Adrenal gland (tissue), 12 donors: ENCODE data around the gene TNFRSF6B. TPM values are rescaled to one million over a fixed set of nuclear protein-coding genes. Genes with fewer than 3 reads are reported as not detected.

Experiments
- DNase-seq, 7 donors: peaks; one replicate each; pipeline ENCODE4 v3.0.0-alpha.2; 2019 to 2020
- H3K27ac ChIP-seq, 5 donors: fragments of 200-600 bp; sonication (generic) in 4 of 5; 1 replicate in 3 of 5; 2 replicates in 2 of 5; pipeline versions ENCODE4 v1.5.1 to v1.8.0; 2016 to 2020; ENCODE audit warnings: mild to moderate bottlenecking in 1 of 5
- H3K27me3 ChIP-seq: fragments of 200-600 bp; 2 replicates; pipeline ENCODE4 v1.8.0; 2021
- H3K36me3 ChIP-seq, 2 donors: fragments of 200-600 bp; replicated peaks in 1 of 2; 1 replicate in 1 of 2; 2 replicates in 1 of 2; pipeline versions ENCODE4 v1.5.1 to v1.8.0; 2018 to 2022
- H3K4me1 ChIP-seq, 2 donors: fragments of 200-600 bp; replicated peaks in 1 of 2; 1 replicate in 1 of 2; 2 replicates in 1 of 2; pipeline versions ENCODE4 v1.5.1 to v1.8.0; 2018 to 2021
- H3K4me3 ChIP-seq, 4 donors: fragments of 200-600 bp; sonication (generic) in 3 of 4; one replicate each; pipeline ENCODE4 v1.5.1; 2016 to 2018
- H3K9me3 ChIP-seq, 3 donors: fragments of 200-600 bp; sonication (generic) in 1 of 3; replicated peaks in 1 of 3; 1 replicate in 2 of 3; 2 replicates in 1 of 3; pipeline versions ENCODE4 v1.5.1 to v1.8.0; 2016 to 2021
- POLR2A ChIP-seq, 2 donors: fragments of 450-650 bp; IDR thresholded peaks; one replicate each; pipeline ENCODE4 v1.6.1; 2017; ENCODE audit warnings: antibody characterized with exemption in 2 of 2, mild to moderate bottlenecking in 2 of 2, moderate library complexity in 1 of 2
- WGBS, 4 donors: extraction: QIAGEN DNeasy Blood & Tissue Kit in 2 of 4; methylation state at CpG; one replicate each; pipeline versions ENCODE4 v1.1.5 to v1.1.7; 2013 to 2017; 5-methylcytosine and 5-hydroxymethylcytosine counted together
- intact Hi-C, 2 donors: fragments of 100-400 bp; cut with DNase I; formaldehyde crosslinking; loops; one replicate each; pipeline versions ENCODE4 v1.14.1 to v1.15.0; 2022 to 2023
- polyA plus RNA-seq, 3 donors: library from polyadenylated mRNA; stranded (reverse); fragments of 200-250 nt in 2 of 3; fragments of 350-450 nt in 1 of 3; fragmentation: Illumina TruSeq in 1 of 3; extraction: RNeasy Lipid Tissue Mini Kit (QIAGEN cat#74804) in 1 of 3; gene quantifications; one replicate each; pipeline ENCODE4 v1.2.3, GENCODE V29; 2013 to 2014
- total RNA-seq, 9 donors: library from RNA; depleted of rRNA in 4 of 9; stranded (reverse); fragments of >200 nt in 4 of 9; fragments of 120-200 nt in 1 of 9; fragmentation: NEBNext Ultra II Directional in 1 of 9; extraction: Animal tissue kit (Norgen Biotek cat#: 25700) in 1 of 9; gene quantifications; one replicate each; pipeline versions ENCODE4 v1.1.0 to v1.2.4, GENCODE V29; 2013 to 2023
- TF ChIP-seq, protein P1 (sequence below), 6 experiments: fragments of 450-650 bp in 4 of 6; fragments of 200-600 bp in 2 of 6; sonication (generic) in 1 of 6; IDR thresholded peaks; 1 replicate in 5 of 6; 2 replicates in 1 of 6; pipeline versions ENCODE4 v1.5.1 to v1.8.0; 2016 to 2021; ENCODE audit warnings: antibody characterized with exemption in 6 of 6, mild to moderate bottlenecking in 2 of 6, moderate library complexity in 1 of 6
- donor health status: healthy with polysubstance abuse.
- donor health status: Bipolar disorder and iron deficiency.
- donor health status: DM: yes; HTN: yes; CAD: no.
- donor health status: DM: no; HTN: no; CAD: no.
- donor health status: DM: no; HTN: no; CAD: no.
- donor health status: DM: yes; HTN: yes; CAD: no.

The TNFRSF6B gene
- total and polyA plus RNA-seq, 12 donors, result 0.78 to 43.3 (median 3.2) TPM; not detected in 3

DNA sequence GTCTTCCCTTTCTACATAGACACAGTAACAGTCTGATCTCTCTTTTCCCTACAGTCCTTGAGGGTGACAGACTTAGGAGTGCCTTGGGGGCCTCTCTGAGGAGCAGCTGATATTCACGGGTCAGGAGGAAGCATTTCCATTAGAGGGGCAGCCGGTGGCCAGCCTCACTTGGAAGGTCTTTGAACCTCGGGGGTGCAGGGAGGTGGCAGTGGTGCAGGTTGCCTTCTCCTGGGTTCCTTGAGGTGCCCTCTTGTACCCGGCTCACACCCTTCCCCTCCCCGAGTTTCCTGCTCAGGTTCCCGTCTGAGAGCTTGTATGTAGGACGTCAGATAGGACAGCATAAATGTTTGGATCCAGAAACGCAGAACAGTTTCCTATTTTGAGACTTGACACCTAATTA, 35.8 kb upstream of the TNFRSF6B start:
- Histone ChIP-seq H3K4me3 (no peak overlapping the region), H3K27ac (no peak overlapping the region), H3K9me3 (no peaks in the 10 kb centered on the region), H3K36me3 (peaks cover 0 to 33% of the 10 kb centered on the region in 2 donors), H3K27me3 (no peaks in the 10 kb centered on the region), H3K4me1 (peaks cover 15 to 21% of the 10 kb centered on the region in 2 donors)
- DNase-seq, result no peak
- TF ChIP-seq, protein P1, sequence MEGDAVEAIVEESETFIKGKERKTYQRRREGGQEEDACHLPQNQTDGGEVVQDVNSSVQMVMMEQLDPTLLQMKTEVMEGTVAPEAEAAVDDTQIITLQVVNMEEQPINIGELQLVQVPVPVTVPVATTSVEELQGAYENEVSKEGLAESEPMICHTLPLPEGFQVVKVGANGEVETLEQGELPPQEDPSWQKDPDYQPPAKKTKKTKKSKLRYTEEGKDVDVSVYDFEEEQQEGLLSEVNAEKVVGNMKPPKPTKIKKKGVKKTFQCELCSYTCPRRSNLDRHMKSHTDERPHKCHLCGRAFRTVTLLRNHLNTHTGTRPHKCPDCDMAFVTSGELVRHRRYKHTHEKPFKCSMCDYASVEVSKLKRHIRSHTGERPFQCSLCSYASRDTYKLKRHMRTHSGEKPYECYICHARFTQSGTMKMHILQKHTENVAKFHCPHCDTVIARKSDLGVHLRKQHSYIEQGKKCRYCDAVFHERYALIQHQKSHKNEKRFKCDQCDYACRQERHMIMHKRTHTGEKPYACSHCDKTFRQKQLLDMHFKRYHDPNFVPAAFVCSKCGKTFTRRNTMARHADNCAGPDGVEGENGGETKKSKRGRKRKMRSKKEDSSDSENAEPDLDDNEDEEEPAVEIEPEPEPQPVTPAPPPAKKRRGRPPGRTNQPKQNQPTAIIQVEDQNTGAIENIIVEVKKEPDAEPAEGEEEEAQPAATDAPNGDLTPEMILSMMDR (IDR thresholded peaks at IDR 0.05), result no peak
- no peak for TF ChIP-seq POLR2A (IDR thresholded peaks at IDR 0.05)
- intact Hi-C loops, result no loop called here
- WGBS, 4 donors, result 82 to 93% (median 85%) methylated on average over 6 to 8 of the region's 8 CpGs

- DNase-seq, result no peak
These were observed 35.3 kb upstream of the TNFRSF6B start for GRCh38 chr20:63661108-63661507.

DNA sequence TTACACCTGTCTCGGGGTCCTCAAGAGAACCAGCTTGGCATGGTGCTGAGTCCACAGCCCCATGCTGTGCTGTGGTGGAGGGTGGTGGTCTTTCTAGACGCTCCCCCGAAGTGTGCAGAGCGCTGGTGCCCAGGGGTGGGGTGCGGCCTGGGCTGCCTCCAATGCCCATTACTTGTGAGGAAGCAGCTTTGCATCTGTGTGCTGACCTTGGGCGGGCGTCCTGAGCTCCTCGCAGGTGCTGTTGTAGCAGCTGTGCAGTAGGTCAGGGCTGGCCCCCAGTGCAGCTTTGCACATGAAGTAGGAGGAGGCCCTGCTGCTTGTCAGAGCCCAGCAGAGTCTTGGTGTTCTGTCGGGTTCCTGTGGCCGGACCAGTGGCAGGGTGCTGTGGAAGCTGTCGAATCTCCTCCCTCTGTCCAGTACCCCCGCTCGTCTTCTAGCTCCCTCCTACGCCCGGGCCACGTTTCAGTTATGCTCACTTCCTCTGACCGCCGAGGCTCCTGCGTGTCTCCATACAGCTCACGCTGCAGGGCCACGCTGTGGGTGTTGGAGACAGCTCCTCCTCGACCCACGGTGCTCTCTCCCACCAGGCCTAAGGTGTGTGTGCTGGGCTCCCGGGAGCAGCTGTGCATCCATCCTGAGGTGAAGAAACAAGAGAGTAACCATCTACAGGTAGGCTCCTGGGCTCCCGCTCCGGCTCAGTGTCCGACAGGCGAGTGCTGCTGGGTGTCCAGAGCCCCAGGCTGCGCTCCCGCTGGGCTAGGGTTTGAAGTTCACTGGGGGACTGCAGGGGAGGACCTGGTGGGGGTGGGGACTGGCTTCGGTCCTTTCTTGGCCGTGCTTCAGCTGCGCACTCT, 34.3 kb upstream of the TNFRSF6B start:
- Histone ChIP-seq H3K4me1 (peaks cover 15 to 18% of the 10 kb centered on the region in 2 donors), H3K4me3 (no peak overlapping the region), H3K27me3 (no peaks in the 10 kb centered on the region), H3K27ac (no peak overlapping the region), H3K36me3 (peaks cover 0 to 46% of the 10 kb centered on the region in 2 donors), H3K9me3 (no peaks in the 10 kb centered on the region)
- WGBS, 4 donors, result 88 to 94% (median 90%) methylated on average over 20 to 33 of the region's 33 CpGs
- intact Hi-C loops, result no loop called here
- TF ChIP-seq POLR2A (IDR thresholded peaks at IDR 0.05), result no peak
- TF ChIP-seq, protein P1 (IDR thresholded peaks at IDR 0.05), result no peak
- no peak for DNase-seq

More at GRCh38 chr20:63661108-63661507, 35.3 kb upstream of the TNFRSF6B start:
- no peaks in the 10 kb centered on the region for H3K27me3 ChIP-seq
- TF ChIP-seq POLR2A (IDR thresholded peaks at IDR 0.05), result no peak
- TF ChIP-seq, protein P1 (IDR thresholded peaks at IDR 0.05), result no peak
- H3K9me3 ChIP-seq, result no peaks in the 10 kb centered on the region
- peaks cover 15 to 21% of the 10 kb centered on the region in 2 donors for H3K4me1 ChIP-seq
- no peak overlapping the region for H3K4me3 ChIP-seq
- peaks cover 0 to 38% of the 10 kb centered on the region in 2 donors for H3K36me3 ChIP-seq
- no peak overlapping the region for H3K27ac ChIP-seq
- intact Hi-C loops, result no loop called here
- WGBS, 4 donors, result 92 to 96% (median 94%) methylated on average over 8 to 22 of the region's 22 CpGs

DNA sequence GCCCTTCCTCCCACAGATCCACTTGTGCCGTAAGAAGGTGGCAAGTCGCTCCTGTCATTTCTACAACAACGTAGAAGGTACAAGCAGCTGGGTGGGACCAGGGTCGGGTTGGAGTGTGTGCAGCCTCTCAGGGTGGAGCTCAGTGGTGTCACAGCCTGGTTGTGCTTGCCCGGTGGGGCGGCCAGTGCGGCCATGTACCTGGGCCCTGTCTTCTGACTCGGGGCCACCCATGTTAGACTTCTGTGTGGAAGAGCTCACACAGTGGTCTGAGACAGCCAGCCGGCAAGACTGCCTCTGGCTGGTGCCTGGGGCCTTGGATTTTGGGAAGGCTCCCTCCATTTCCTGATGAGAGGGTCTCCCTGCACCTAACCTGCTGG, 33.7 kb upstream of the TNFRSF6B start:
- Histone ChIP-seq H3K36me3 (peaks cover 0 to 53% of the 10 kb centered on the region in 2 donors), H3K4me3 (no peak overlapping the region), H3K4me1 (peaks cover 9 to 12% of the 10 kb centered on the region in 2 donors), H3K27ac (no peak overlapping the region), H3K27me3 (no peaks in the 10 kb centered on the region), H3K9me3 (no peaks in the 10 kb centered on the region)
- TF ChIP-seq, protein P1 (IDR thresholded peaks at IDR 0.05), result no peak
- no peak for TF ChIP-seq POLR2A (IDR thresholded peaks at IDR 0.05)
- 90 to 96% (median 92%) methylated on average over 4 to 9 of the region's 9 CpGs for WGBS, 4 donors
- DNase-seq, result no peak
- intact Hi-C loops, result no loop called here
